Left ventricle myocardium superior (tissue), 1 donor: ENCODE results near the gene GSG1L. TPM values are rescaled to one million over a fixed set of nuclear protein-coding genes. Genes with fewer than 3 reads are reported as not detected.

Experiments used
- ATAC-seq: fragments of 200-7000 bp; cut with Tn5 transposase; one replicate; pipeline ENCODE4 v1.9.1; 2020; ENCODE audit warnings: mild to moderate bottlenecking, moderate library complexity
- DNase-seq: peaks from one replicate; pipeline ENCODE4 v3.0.0-alpha.2; 2020
- intact Hi-C: fragments of 100-400 bp; cut with micrococcal nuclease; formaldehyde crosslinking; loops from one replicate; pipeline ENCODE4 v1.11.0; 2022
- long read RNA-seq: library from polyadenylated mRNA; unstranded; transcript quantifications from one replicate; pipeline ENCODE4 v2.0.0, GENCODE V29; 2021
- total RNA-seq: library from RNA; stranded (reverse); fragmentation: NEBNext Ultra II Directional; extraction: Animal tissue kit (Norgen Biotek cat#: 25700); gene quantifications from one replicate; pipeline ENCODE4 v1.2.1, GENCODE V29; 2021
- donor health status: DM: no; HTN: yes; CAD: no; lungs with severe emphysema.

GSG1L gene
- 1.9 TPM for total RNA-seq
- long read RNA-seq, partial matches to known transcripts: 0 of 3 reads
- long read RNA-seq, other reads (novel, unspliced or antisense): 3 of 3 reads

DNA sequence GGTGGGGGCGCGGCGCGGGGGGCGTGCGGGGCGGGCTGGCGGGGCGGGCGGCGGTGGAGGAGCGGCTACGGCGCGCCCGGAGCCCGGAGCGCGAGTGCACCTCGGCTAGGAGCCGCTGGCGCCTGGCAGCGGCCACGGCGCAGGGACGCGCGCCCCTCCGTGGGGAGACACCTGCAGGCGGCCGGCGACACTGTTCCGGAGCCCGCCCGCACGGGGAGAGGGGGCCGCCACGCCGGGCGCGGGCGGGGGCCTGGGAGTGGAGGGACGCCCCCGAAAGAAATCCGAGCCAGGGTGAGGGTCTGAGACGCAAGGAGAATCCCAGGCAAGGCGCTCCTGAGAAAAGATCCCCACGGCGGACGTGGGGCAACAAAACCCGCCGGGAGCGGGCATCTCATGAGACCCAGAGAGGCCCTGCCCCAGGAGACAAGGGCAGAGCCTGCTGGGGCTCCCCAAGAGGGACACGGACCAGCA is at the start of gene GSG1L:
Gene GSG1L, minus strand, starts transcription at position 124 of the 471 bp plus-strand sequence. CDS start 290 bp downstream, outside the sequence.
- ATAC-seq: peak; percentile 85
- DNase-seq: peak; percentile 54
- intact Hi-C loops: no loop called here

DNA sequence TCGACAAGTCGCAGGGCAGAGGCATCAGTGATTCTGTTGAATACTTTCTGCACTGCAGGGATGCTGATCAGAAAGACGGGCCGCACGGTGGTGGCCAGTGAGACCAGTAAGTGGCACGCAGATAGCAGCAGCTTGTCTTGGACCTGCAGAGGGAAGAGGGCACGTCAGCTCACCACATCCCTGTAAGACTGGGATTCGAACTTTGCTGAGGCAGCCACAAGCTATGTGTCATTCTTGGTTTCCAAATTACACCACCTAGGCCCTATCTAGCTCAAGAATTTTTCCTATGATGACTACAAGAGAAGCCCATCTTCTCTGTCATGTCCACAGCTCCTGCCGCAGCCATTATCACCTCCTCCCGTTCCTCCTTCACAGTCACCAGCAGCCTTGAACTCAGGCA is 49.4 kb upstream of the GSG1L start:
- ATAC-seq (no peak), DNase-seq (no peak)
- intact Hi-C loops: no loop called here

DNA sequence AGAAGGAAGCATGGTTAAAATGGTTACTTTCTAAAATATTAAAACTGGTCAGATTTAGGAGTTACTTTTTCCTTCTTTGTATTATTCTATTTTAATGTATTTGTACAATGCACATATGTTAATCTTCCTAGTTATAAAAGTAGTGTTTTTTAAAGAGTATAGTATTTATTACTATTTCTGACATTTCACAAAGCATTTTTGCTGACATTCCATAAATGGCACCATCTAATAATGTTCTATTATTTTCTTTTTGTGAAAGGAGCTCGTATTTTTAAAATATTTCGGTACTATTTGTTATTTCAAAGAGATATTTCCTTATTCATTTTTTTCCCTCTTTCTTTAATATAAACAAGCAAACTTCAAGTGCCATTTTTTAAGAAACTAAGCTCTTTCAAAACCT is 47.5 kb upstream of the GSG1L start:
- DNase-seq: no peak
- intact Hi-C loops: no loop called here
- ATAC-seq: no peak

DNA sequence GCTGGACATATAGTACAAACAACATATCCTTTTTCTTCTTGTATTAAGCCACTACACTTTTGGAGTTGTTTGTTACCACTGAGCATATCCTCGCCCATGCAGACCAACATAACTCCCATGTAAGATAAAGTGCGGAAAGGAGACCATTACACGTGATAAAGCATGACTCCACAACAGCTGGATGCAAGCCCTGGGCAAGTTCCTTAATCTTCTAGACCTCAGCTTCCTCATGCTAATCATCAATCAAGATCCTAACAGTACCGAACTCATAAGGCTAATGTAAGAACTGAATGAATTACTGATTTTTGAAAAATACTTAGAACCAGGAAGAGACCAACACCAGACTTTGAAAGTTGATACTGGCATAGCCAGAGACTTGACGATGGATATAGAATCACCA is 47.0 kb upstream of the GSG1L start:
- intact Hi-C loops: no loop called here
- ATAC-seq: peak; percentile 52
- DNase-seq: no peak

DNA sequence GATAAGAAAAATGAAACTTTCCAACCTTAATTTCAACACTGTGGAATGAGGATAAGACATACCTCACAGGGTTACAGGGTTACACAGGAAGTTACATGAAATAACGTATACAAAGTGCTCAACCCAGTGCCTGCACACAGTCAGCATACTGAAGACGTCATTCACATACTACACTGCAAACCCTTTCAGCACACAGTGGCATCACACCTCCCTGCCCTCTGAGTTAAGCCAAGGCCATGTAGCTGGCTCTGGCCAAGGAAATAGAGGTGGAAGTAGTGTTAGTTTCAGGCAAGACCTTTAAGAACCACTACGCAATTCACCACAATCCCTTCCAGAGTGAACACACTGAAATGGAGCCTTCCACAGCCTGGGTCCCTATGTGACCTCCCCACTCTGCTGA is 46.6 kb upstream of the GSG1L start:
- DNase-seq: no peak
- ATAC-seq: no peak
- intact Hi-C loops: no loop called here

DNA sequence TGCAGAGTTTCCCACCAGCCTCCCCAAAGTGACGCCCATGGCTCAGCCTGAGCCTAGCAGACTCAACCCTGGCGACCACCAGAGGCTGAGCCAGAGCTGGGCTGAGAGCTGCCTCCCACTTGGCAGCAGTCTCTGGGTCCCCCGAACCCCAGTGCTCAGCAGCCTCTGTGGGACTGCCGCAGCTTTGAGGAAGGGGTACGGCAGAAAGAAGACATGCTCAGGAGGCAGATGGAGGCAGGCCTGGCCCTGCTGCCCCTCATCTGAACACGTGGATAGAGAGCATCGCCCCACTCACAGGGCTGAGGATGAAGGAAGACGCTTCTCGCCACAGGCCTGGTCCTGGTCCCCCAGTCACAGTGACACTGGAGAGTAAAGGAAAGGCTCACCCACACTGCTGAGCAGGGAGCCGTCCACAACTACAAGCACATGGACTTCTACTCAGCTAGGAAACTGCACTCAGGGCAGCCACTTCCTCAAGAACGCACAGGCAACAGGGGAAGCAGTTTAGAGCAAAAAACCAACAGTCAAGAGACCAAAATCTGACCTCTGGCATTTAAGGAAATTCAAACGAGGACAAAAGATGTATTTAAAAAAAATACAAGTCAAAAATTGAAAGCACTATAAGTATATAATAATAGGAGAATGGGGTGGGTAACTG is 45.2 kb upstream of the GSG1L start:
- DNase-seq (no peak), ATAC-seq (no peak)
- intact Hi-C loops: no loop called here

DNA sequence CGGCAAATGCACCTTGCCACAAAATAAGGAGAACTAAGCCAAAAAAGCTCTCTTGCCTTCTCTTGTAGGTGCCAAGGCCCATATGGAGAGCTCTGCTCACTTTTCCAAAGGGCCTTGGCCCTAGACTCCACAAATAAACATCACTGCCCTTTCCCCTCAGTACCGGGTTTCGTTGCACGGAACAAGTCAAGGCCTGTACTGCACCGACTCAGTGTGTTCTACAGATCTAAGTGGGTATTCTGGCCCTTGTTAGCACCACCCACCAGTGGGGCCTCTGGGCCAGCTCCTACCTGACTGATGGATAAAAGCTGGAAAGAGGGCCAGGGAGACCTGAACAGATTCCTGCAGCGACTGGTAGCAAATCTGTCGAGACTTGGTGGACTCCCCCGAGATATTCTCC is 43.7 kb upstream of the GSG1L start:
- intact Hi-C loops: no loop called here
- DNase-seq (no peak), ATAC-seq (no peak)

DNA sequence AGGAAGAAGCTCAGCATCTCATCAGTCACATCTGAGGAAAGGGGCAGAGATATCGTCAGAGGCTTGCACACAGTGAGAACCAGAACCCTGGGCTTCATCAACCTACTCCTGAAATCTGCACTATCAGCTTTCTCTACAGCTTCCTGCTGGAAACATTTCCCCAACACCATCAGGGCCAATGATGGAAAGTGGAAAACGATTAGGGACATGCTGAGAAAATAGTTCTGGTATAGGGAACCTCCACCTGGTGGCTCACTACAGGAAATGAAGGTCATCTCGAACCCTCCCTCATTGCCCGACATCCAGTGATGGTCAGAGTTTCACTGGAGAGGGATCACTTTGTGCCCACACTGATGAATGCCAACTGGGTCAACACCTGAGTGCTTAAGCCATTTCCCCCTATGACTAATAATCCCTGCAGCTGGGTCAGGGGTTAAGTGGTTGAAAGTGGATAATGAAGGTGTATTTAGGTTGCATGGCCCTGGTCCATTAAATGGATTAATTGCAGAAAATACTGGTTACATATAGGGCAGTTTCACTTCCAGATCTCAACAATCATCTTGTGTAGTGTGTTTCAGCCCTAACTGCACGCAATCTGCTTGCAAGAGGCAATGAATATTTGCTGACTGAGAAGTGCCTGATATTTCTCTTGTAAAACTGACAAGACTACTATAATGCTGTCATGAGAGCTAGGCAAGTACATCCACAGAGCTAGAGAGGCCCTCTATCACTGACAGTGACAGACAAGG is 43.1 kb upstream of the GSG1L start:
- intact Hi-C loops: no loop called here
- ATAC-seq (no peak), DNase-seq (no peak)

DNA sequence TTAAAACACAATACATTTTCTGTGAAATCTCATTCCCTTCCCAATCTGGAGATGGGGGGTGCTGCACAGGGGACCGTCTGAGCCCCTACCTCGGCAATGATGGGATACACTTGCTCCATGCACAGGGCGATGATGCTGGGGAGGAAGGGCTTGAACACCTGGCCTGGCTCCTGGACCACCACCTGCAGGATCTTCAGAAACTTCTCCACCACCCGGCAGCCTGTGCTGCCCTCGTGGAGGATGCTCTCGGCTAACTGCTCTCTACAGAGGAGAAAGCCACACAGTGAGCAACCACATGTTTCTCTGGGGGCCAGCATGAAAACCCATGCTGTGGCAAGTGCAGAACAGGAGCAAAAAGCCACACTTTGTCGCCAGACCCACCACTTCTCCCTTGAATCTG is 42.4 kb upstream of the GSG1L start:
- ATAC-seq: no peak
- no peak for DNase-seq
- intact Hi-C loops: no loop called here

DNA sequence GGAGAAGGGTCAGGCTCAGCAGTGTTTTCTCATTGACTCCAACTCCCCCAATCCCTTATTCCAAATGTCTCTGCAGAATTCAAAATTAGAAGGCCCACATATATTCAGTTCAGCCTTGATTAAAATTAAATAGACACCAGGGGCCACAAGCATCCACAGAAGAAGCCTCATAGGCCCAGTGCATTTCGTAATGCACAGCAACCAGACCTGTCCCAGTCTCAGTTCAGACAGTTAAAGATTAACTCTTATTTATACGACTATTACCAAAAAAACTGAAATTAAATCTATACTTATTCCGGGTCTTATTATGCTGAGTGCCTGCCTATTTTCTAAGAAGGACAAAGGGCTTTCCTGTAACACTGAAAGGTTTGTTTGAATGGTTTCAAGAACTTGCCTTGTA is 41.8 kb upstream of the GSG1L start:
- ATAC-seq: no peak
- intact Hi-C loops: no loop called here

DNA sequence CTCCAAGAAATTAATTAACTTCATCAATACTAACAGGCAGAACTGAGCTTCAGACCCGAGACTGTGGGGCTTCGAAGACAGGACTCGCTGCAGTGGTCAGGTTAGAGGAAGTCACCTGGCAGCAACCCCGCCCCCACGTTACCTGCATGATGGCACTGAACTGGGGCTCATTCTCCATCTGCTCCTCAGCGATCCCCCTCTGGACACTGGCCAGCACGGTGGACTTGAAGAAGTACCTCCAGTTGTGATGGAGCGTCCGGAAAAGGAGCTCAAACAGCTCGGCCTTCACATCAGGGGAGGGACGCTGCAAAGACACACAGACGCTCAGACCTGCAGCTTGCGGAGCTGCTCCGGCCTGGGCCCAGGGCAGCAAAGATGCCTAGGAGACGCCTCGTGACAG is 40.9 kb upstream of the GSG1L start:
- intact Hi-C loops: no loop called here
- ATAC-seq: no peak
- DNase-seq: no peak

More for the DNA sequence above, 41.8 kb upstream of the GSG1L start:
- no peak for DNase-seq

DNA sequence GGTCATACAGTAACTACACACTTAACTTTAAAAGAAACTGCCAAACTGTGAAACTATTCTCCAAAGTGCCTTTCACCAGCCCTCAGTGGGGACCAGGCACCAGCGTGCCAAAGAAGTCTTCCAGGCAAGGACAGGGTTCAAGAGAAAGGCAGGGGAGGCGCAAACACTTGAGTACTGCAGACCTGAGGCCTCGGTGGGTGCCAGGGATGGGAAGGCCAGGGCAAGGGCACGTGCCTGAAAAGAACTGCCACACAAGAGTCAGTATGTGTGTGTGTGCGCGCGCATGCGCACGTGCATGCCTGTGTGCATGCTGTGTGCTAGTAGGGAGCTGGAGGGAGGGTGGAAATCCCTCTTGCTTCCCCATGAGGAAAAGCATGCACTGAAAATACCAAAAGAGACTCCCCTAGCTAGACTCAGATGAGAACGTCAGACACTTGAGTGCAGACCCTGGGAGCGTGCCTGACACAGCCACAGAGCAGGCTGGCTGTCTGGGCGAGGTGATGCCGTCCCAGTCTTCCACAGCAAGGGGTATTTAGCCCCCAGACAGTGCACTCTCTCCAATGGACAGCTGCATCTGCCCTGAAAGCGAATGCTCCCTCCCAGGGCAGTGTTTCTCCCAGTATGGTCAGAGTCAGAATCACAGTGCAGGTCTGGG is 40.1 kb upstream of the GSG1L start:
- ATAC-seq (no peak), DNase-seq (no peak)
- intact Hi-C loops: no loop called here

DNA sequence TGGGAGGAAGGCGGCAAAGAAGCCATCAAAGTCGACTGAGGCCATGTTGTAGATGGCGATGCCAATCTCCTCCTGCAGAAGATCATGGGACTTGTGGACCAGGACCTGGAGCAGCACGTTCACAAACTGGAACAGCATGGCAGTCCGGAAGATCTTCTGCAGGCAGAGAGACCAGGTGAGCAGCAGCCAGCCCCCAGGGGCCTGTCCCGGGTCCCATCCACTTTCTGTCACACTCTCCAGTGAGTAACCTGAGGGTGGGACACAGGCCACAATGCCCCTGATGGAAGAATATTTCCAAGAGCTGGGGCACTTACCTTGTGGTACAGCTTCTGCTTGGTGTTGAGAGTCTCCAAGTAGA is 38.0 kb upstream of the GSG1L start:
- intact Hi-C loops: no loop called here
- ATAC-seq (no peak), DNase-seq (no peak)

DNA sequence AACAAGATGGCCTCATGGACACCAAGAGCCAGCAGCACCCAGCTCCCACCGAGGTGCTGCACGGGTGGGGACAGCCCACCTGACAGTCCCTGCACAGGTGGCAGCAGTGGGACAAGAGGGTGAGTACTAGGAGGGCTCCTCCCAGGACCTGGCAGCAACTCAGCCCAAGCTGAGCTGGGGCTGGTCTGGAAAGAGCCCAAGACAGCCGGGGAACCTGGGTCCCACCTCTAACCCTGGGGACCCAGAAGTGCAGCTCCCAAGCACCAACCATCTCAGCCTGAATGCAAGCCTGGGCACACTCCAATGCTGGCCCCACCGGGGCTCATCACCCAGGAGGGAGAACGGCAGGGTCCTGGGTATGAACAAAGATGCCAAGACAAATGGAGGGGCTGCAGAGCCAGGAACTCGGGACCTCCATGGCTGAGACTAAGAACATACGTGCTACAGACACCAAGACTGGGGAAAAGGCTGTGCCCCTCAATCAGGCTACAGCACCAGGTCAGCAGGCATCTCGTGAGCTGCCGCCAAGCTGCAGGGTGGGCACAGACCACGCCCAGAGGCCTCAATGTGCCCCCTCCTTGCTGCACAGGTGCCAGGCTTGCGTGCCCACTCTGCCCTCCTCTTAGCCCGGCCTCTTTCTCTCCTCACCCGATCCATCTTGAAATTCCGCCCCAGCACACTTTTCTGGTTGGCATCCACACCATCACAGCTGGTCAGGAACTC is 37.5 kb upstream of the GSG1L start:
- intact Hi-C loops: no loop called here
- ATAC-seq (no peak), DNase-seq (no peak)

DNA sequence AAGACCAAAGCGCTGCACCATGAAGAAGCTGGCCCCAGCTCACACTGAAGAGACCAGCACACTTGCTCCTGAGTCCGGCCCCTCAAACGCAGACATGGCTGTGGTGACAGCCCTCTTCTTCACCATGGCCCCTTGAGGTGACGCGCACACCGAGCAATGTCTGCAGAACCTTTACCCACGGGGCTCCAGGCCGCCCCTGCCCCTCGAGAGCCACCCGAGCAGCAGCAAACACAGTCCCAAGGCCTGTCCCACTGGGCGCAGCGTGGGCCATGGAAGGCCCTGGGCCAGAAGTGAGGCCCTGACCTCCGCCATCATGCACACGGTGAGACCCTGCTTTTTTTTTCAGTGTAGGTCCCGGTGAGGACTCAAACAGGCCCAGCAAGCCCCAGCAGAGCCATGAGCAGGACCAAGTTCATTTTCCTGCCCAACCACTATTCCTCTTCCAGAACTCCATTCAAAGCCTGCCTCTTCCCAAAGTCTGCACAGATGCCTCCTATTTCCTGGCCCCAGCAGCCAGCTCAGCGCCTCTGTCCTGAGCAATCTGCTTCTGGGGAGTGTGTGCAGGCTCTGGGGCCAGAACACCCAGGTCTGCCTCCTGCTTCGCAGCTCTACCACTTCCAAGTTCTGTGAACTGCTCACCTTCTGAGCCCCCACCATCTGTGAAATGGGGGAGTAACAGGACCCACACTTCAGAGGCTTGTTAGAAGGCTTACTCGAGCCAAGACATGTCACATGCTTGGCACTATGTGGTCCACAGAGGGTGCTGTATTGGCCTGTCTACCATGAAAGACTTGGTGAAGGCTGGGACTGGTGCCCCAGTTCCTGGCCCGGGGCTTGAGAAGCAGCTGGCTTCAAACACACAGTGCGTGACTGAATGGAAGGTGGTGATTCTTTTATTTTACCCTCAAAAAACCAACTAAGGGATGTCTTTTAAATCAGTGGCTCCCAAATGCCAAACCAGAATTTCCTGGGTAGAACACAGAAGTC is 35.7 kb upstream of the GSG1L start:
- intact Hi-C loops: no loop called here
- no peak for DNase-seq
- ATAC-seq: no peak

DNA sequence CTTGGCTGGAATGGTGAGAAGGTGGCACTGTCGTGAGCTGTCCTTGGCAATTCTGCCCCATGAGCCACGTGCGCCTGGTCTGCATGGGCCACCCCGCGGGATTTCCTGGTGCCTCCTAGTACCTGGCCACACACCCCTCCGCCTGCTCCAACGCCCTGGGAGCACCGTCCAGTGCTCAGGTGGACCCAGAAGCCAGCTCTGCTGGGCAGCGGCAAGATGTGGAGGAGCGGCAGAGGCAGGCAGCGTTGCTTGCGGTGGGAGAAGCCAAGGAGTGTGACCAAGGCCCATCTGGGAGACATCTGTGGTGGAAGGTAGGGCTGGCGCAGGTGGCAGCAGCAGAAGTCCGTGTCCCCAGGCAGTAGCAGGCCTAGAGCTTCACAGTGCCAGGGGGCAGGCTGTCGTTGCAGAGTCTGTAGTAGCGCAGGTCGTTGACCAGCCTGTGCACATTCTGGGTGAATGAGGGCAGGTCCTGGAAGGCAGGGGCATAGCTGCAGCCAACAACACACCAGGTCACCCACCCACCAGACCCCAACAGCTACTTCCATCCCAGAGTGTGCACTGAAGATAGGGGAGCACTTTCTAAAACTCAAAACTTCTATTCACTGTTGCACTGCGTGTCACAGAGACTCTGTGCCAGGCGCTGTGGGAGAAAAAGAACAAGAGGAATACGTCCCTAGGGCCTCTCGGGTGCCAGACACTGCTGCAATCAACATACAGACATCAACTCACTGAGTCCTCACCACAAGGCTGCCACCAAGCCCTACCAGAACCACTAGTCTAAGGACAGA is 34.9 kb upstream of the GSG1L start:
- intact Hi-C loops: no loop called here
- ATAC-seq (no peak), DNase-seq (no peak)

DNA sequence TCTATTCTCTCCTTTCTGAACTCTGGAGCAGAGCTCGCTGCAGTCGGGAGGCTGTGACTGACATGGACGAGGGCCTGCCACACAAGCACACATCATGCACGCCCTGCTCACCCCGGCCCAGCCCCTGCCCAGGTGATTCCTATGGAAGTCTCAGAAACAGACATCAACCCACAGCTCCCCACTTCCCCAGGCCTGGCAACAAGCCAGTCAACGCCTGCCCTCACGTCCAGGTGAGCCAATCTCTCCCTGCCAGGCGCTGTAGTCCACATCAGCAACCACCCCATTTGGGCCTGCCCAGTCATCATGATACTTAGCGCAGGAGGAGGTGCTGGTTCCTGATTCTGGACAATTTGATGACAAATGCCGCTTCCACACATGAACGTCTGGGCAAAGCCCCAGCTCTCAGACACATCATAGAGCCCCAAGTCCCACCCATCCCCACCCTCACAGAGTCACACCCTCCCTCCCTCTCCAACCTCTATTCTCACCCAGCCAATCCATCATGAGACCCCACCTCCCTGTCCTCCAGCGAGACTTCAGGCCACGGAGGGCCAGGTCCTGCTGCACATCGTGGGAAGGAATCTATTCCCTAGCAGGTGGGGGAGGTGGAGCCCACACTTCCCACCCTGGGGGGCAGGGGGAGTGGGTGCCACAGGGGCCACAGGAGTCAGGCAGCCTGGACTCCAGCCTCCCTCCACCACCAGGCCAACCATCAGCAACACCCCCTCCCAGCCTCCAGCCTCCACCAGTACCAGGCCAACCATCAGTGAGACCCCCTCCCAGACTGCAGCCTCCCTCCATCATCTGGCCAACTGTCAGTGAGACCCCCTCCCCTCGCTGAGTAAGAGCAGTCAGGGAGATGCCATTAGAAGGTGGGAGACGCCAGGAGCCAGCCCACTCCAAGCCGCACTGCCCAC is 33.7 kb upstream of the GSG1L start:
- ATAC-seq: no peak
- intact Hi-C loops: no loop called here
- DNase-seq: no peak
